Measurements from ENCODE around the gene LINS1.

Gene LINS1

GRCh38 chr15:100524326-100524725 lies 77.7 kb downstream of the LINS1 start:
- intact Hi-C loops (cut with DNase I) = no loop called here
- DNase-seq = no peak

- no peak for DNase-seq
These were observed 80.1 kb downstream of the LINS1 start for GRCh38 chr15:100521907-100522306.

GRCh38 chr15:100520132-100520921 lies 81.7 kb downstream of the LINS1 start:
- intact Hi-C loops (cut with DNase I) = no loop called here
- DNase-seq = peak in 6 of 42 donors; percentile 7 to 34 (median 14)

More at GRCh38 chr15:100521907-100522306, 80.1 kb downstream of the LINS1 start:
- intact Hi-C loops (cut with DNase I) = no loop called here

GRCh38 chr15:100517846-100518245 lies 84.1 kb downstream of the LINS1 start:
- intact Hi-C loops (cut with DNase I) = no loop called here
- DNase-seq = no peak

All from head of caudate nucleus (tissue), 42 donors.